Fibroblast of skin of scalp (primary cell): Measurements from ENCODE around the gene GPR108. TPM values are rescaled to one million over a fixed set of nuclear protein-coding genes. Genes with fewer than 3 reads are reported as not detected.
"Not testable (repeated sequence)": the region's sequence is repeated elsewhere in the genome, so short reads cannot be mapped to it uniquely, and the experiment has no call there.

ENCODE experiments used
- DNase-seq: peaks from one replicate; pipeline ENCODE4 v3.0.0-alpha.2; 2013
- polyA plus RNA-seq, 2 experiments: library from polyadenylated mRNA; unstranded; fragments of 120-200 nt; gene quantifications; one replicate each; pipeline ENCODE4 v1.2.1, GENCODE V29; 2013; ENCODE audit not compliant: insufficient read length in 2 of 2

GPR108 gene
- 31.2 TPM for polyA plus RNA-seq (2013, experiment 1 of 2; ENCODE audit: insufficient read length)
- polyA plus RNA-seq (2013, experiment 2 of 2; ENCODE audit: insufficient read length), result 32.6 TPM

DNA sequence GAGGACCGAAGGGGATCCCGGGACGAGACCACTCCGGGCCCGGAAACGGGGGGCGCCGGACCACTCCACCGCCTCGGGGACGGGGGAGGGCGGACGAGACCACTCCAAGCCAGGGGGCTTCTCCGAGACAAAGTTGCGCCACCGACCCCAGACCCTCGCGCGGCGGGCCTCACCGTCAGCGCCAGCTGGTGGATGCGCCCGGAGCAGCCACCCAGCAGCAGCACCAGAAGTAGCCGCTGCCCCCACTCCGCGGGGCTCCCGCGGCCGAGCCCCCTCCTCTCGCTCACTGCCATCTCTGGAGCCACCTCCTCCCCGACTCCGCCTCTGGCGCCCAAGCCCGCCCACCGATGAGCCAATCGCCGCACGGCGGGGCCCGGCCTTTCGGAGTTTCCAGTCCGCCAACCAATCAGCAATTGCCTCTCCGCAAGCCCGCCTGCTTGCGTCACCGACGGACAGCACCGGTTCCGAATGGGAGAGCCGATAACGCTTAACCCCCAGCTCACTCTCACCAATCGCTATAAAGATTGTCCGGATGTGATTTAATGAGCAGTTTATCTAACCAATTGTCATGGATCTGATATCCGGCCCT is at the start of gene GPR108:
Gene GPR108 (minus strand): TSS at position 297 of the 589 bp plus-strand sequence. CDS start 4 bp downstream, at position 293.
- peak; percentile 100 for DNase-seq

DNA sequence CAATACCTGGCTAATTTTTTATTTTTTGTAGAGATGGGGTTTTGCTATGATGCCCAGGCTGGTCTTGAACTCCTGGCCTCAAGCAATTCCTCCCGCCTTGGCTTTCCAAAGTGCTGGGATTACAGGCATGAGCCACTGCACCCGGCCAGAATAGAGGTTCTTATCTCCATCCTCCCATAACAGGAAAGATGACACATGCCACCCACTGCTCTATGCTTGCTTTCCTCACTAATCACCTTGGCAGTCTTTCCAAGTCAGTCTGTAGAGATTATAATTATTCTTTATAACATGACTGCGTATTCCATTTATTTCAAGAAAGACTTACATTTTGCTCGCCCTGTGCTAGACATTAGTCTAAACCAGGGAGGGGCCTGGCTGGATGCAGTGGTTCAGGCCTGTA is 41.8 kb upstream of the GPR108 start:
- no peak for DNase-seq

DNA sequence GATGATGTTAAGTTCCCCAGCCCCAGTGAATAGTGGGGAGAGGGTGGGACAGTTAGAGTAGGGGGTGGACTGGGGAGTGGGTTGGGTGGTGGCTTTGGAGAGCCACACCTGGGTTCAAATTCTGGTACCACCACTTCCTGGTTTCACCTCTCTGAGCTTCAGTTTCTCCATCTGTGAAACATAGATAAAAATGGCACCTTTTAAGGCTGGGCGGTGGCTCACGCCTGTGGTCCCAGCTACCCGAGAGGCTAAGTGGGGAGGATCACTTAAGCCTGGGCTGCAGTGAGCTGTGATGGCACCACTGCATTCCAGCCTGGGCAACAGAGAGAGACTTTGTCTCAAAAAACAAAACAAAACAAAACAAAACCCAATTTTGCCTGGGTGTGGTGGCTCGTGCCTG is 41.0 kb upstream of the GPR108 start:
- DNase-seq, result no peak

DNA sequence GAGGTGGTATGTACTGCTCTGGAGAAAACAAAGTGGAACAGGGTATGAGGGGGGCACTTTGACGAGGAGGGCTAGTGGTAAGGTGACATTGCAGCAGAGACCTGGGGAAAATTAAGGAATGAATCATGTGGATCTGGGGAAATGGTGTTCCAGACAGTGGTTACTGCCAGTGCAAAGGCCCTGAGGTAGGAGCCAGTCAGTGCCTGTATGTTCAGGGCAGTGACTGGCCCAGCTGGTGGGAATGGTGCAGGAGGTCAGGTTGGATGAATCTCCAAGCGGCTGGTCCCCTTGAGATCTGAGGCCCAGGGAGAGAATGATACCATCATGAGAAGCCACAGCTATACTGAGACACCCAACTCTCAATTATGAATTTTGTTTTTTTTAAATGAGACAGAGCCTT is 40.1 kb upstream of the GPR108 start:
- DNase-seq, result no peak

DNA sequence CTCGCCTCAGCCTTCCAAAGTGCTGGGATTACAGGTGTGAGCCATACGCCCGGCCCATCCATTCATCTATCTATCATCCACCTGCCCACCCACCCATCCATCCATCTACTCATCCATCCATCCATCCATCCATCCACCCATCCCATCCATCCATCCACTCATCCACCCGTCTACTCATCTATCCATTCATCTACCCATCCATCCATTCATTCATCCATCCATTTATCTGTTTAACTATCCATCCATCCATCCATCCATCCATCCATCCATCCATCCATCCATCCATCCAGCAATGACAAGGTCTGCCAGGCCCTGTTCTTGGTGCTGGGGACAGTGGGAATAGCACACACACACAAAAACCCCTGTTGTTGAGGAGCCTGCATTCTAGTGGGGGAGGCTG is 39.6 kb upstream of the GPR108 start:
- no peak for DNase-seq

DNA sequence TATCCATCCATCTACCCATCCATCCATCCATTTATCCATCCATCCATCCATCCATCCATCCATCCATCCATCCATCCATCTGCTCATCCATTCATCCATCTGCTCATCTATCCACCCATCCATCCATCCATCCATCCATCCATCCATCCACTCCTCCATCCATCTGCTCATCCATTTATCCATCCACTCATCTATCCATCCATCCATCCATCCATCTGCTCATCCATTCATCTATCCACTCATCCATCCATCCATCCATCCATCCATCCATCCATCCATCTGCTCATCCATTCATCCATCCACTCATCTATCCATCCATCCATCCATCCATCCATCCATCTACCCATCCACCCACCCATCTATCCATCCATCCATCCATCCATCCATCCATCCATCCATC is 38.7 kb upstream of the GPR108 start:
- DNase-seq, result not testable (repeated sequence)

DNA sequence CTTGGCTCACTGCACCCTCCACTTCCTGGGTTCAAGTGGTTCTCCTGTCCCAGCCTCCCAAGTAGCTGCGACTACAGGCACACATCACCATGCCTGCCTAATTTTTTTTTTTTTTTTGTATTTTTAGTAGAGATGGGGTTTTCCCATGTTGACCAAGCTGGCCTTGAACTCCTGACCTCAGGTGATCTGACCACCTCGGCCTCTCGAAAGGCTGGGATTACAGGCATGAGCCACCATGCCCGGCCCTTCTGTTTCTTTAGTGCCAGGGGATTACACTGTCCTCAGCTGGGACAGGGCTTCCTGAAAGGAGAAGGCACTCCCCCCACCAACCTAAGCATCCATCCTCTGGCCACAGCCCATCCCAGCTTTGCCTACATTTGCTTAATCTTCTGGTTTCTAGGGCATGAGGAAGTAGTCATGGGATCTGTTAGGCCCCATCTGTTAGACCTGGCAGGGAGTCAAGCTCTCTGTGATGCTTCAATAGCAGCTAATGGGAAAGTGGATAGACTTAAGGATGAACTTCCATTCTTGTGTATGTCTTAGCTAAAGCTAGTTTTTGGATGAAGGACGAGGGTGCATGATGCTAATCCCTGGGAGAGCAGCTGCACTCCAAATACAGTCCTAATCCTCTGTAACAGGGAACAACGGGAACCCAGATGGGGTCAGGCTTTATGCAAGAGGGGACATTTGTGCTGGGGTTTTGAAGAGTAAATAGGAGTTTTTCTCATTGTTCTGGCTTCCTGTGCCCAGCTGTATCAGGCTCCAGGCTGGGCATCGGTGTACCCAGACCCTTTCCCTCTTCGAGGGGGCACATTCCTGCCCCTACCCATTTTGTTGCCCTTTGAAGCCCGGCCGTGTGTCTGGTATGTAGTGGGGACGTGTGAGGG is 37.7 kb upstream of the GPR108 start:
- DNase-seq, result no peak

DNA sequence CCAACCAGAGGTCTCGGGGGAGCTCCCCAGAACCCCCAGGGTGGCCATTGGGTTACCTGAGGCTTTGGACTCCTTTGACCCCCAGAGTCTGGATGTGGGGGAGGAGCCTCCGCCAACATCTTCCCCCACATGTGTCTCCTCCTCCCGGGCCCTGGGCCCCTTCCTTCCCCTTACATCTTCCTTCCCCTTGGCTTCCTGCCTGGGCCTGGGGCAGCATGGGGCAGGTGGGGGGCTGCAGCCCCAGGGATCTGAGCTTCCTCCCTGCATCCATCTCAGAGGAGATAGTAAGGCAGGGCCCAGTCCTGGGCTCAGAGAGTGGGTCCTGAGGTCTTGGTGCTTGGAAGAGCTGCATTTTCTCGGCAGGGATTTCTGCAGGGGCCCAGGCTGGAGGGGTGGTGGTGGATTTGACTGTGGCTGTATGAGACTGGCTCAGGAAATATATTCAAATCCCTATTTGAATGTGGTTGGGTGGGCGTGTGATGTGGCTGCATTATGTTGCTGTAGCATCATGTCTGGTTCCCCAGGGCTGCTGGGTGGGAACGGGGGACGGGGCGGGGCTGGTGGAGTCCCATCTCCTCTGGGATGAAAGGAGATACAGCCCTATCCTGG is 36.0 kb upstream of the GPR108 start:
- no peak for DNase-seq

DNA sequence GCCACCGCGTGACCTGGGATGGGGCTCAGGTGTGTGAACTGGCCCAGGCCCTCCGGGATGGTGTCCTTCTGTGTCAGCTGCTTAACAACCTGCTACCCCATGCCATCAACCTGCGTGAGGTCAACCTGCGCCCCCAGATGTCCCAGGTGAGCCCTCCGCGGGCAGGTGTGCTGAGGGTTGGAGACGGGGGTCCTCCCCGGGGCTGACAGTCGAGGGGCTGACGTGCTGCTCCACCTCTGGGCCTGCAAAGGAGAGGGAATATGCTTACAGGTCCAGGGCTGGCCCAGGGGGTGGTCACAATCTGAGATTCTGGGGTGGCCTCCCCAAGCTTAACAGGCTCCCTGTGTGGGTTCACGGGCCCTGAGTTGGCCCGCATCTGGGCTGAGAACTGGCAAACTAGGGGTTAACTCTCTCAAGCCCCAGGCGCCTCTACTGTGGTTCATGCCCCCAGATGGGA is 35.5 kb upstream of the GPR108 start:
- no peak for DNase-seq

DNA sequence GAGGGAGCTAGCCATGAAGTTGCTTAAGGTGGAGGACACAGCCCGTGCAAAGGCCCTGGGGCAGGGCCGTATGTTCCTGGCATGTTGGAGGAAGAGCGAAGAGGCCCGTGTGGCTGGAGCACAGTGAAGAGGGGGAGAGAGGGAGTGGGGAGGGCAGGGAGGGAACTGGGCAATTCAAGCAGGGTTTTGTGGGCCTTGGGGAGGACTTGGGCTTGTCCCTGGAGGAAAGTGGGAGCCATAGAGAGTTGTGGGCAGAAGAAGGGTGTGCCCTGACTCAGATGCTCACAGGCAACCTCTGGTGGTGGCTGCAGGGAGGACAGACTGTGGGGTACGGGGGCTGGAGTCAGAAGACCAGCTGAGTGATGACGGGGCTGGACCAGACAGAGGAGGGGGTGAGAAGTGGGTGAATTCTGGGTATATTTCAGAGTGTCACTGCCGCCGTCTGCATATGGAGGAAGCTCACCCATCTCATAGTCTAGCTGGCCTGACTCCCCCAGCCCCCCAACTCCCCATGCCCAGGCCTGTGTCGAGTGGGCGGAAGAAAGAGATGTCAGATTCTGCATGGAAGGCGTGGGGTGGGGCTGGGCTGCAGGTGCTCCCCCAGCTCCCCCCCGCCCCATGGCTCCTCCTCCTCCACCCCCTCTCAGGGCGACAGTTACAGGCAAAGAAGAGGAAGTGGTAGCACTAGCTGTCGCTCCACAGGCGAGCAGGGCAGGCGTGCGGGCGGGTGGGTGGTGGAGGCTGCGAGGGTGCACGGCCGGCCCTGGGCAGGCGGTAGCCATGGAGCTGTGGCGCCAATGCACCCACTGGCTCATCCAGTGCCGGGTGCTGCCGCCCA is 34.9 kb upstream of the GPR108 start, which contains the start of gene VAV1:
Gene VAV1 (plus strand): TSS at position 681 of the 838 bp plus-strand sequence. CDS start 100 bp downstream, at position 781.
- no peak for DNase-seq

DNA sequence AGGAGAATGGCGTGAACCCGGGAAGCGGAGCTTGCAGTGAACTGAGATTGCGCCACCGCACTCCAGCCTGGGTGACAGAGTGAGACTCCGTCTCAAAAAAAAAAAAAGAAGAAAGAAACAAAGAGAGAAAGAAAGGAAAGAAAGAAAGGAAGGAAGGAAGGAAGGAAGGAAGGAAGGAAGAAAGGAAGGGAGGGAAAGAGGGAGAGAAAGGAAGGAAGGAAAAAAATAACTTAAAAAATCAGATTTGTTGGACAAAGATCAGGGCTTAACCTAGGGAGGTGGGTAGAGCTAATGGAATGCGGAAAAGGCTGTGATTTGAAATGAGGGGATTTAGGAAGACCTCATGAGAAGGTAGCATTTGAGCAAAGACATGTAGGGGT is 34.3 kb upstream of the GPR108 start:
- not testable (repeated sequence) for DNase-seq

DNA sequence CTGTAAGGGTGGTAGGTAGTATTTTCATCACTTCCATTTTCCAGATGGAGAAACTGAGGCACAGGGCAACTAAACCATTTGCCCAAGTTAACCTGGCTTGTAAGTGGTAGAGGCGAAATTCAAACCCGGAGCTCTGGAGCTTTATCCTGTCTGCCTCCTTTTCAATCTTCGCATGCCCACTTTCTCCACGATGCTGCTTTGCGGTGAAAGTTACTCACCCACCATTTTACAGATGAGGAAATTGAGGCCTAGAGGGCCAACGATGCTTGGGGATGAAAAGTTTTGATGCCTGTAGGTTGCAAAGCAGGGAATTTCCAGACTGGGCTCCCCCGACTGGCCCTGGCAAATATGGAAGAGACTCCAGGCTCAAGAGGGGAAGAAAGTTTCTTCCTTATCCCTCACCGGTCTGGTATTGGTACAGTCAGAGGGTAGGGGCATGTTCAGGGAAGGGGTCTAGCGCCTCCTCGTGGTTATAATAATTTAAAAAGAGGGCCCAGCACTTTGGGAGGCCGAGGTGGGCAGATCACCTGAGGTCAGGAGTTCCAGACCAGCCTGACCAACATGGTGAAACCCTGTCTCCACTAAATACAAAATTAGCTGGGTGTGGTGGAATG is 31.7 kb upstream of the GPR108 start:
- DNase-seq, result peak; percentile 15

DNA sequence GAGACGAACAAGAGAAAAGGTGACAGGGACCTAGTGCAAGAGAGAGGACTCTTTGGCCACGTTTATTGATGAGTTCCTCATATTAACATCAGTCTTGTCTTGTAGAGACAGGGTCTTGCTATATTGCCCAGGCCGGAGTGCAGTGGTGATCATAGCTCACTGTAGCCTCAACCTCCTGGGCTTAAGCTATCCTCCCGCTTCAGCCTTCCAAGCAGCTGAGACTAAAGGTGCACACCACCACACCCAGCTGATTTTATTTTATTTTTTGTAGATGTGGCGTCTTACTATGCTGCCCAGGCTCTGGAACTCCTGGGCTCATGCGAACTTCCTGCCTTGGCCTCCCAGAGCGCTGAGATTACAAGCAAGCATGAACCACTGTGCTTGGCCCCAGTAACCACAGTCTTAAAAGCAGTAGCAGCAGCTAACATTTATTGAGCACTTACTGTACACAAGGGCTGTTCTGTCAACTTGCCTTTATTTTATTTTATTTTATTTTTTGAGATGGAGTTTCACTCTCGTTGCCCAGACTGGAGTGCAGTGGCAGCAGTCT is 30.9 kb upstream of the GPR108 start:
- DNase-seq, result no peak

DNA sequence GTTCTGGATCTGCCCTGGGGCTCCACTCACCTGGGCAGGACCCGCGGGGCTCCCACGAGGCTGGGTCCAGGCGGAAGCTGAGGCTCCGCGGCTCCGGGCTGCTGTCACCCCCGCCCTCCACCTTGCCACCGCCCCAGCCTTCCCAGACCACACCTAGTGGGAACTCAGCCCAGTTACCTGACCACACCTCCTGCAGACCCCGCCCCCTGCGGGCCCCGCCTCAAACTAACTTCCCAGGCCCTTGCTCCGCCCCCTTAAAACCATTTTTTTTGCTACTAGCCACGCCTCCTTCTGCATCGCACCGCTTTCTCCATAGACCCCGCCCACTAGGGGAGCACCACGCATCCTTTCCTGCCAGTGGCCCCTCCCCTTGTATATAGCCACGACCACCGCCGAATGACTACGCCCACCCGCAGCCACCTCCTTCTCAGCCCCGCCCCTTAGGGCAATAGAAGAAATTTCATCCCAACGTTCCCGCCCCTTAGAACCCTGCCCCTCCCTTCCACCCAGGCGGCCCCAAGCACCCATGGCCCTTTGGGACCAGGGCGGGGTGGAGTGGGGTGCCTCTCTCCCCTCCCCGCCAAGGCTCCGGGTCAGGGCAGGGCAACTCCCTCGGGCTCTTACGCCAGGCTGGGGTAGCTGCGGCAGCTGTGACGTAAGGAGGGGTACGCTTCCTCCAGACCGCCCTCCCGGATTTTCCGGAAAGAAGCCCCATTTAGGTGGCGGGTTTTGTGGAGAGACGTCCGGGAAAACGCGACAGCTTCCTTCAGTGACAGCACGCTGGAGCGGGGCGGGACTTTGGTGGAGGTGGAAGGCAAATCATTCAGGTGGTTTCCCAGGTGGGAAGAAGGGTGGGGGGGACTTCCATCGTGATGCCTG is 30.2 kb upstream of the GPR108 start, which contains the start of gene SH2D3A:
Gene SH2D3A (minus strand): TSS at position 79 of the 879 bp plus-strand sequence. CDS start 3,687 bp downstream, outside the sequence.
- DNase-seq, result peak; percentile 21

DNA sequence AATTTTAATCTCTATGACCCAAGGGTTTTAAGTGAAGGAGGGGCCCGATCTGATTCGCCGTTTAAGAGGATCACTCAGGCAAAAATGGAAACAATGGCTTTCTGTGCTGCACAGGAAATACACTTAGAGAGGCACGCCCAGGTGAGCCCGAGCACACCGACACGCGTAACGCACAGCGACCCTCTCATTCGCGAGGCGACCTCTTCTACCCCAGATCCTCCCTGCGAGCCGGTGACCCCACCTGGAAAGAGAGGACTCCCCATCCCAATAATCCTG is 29.6 kb upstream of the GPR108 start:
- no peak for DNase-seq

DNA sequence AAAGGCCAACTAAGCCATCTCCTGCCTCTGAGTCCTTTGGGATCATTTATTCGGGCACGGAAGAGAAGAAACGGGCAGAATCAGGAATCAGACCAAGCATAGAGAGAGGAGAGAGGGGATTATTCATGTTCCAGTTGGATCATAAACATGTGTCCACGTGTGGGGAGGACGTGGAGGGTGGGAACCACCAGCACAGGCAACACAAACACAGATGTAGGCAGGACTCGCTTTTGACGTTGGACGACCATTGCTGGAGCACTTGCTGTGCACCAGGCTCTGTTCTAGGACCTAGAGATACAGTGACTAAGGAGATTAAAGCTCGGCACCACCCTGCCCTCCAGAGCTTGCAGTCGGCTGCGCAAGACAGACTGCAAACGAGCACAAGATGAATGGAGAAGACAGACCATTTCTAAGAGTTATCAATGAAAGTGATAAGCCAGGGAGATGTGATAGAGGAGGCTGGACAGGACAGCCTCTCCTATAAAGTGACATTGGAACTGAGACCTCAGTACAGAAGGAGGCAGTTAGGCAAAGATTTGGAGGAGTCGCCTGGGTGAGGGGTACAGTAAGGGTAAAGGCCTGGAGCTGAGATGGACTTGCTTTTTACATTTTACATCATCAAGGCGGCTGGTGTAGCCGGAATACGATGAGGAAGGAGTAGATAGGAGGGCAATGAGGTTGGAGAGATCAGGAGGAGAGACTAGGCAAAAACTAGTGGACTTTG is 29.1 kb upstream of the GPR108 start:
- no peak for DNase-seq

DNA sequence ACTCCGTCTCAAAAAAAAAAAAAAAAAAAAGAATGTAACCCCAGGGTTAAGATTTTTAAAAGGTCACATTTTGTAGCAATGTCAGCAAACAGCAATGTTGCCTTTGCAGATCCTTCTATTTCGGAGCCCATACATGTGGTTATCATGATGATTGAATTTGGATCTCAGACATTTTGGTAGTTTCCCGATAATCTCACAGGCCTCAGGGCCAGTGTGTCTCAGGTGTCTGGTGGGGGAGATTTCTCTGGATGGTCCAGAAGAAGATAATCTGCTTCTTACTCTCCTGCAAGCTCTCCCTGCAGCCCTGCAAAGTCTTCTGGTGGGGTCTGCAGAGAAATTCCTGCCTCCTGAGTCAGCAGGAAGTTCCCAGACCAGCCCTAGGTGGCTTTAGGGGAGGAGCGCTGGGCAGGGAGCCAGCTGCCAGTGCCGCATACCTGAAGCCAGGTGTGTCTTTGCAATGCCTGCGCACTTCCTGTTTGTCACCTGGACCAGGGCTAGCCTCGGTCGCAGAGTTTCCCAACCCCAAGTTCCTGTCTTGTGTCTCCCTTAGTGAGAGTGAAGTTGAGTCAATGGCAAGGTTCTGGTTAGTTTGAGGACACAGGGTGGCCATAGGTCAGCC is 28.5 kb upstream of the GPR108 start:
- no peak for DNase-seq

DNA sequence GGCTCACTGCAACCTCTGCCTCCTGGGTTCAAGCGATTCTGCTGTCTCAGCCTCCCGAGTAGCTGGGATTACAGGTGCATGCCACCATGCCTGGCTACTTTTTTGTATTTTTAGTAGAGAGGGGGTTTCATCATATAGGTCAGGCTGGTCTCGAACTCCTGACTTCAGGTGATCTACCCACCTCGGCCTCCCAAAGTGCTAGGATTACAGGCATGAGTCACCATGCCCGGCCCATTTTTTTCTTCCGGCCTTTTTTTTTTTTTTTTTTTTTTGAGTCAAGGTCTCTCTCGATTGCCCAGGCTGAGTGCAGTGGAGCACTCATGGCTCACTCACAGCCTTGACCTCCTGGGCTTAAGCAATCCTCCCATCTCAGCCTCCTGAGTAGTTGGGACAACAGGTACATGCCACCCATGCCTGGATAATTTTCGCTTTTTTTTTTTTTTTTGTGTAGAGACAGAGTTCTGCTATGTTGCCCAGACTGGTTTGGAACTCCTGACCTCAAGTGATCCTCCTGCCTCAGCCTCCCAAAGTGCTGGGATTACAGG is 24.9 kb upstream of the GPR108 start:
- not testable (repeated sequence) for DNase-seq

DNA sequence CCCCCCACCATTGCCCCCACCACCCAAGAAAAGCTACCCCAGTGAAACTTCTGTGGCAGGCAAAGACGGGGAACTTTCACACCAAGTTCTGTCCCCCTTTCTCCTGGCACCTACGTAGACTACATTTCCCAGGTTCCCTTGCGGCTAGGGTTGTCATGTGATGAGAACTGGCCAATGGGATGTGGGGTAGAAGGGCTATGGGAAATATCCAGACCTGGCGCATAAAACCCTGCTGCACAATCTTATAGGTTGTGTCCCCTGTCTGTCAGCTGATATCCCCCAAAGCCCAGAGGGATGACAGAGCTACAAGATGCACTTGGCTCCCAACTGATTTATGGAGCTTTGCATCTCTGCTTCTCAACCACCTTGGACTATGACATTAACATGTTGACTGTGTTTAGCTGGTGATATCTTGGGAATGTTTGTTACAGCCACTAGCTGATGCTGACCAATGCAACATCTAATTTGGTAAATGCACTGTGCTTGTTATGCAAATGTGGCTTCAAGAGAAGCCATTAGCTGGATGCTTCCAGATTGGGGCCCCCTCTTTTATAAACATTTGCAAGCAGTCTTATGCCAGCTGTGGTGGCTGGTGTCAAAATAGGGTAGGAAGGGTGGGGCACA is 23.8 kb upstream of the GPR108 start:
- DNase-seq, result no peak
